GM19324 (cell line): ENCODE data around the gene TMEM134.
A peak's percentile ranks its signal among the peaks of the same experiment; 100 is the strongest.

Experiments used
- ATAC-seq: cut with Tn5 transposase; IDR thresholded peaks from one replicate; pipeline ENCODE4 v1.9.1; 2021; ENCODE audit warnings: mild to moderate bottlenecking, moderate library complexity; ENCODE audit not compliant: unreplicated experiment, low FRiP score

The TMEM134 gene

GRCh38 chr11:67463680-67464410 lies 5.2 kb downstream of the TMEM134 start:
- ATAC-seq: no peak

- no peak for ATAC-seq
These were observed 5.9 kb downstream of the TMEM134 start for GRCh38 chr11:67463186-67463585.

- ATAC-seq: no peak
These were observed 10.8 kb downstream of the TMEM134 start for GRCh38 chr11:67458266-67458665.

DNA sequence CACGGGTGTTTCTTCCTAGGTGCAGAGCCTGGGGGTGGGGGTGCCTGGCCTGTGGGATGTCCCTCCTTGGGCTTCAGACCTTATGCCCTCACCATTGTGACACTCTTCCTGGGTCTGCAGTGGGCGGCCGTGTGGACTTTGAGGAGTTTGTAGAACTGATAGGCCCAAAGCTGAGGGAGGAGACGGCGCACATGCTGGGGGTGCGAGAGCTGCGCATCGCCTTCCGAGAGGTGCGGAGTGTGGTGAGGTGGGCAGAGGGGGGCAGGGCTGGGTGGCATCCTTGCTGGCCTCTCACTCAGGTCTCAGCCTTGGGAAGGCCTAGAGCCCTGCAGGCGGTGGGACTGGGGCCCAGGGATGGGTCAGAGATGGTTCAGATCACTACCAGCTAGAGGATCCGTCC lies 11.6 kb downstream of the TMEM134 start:
- no peak for ATAC-seq

DNA sequence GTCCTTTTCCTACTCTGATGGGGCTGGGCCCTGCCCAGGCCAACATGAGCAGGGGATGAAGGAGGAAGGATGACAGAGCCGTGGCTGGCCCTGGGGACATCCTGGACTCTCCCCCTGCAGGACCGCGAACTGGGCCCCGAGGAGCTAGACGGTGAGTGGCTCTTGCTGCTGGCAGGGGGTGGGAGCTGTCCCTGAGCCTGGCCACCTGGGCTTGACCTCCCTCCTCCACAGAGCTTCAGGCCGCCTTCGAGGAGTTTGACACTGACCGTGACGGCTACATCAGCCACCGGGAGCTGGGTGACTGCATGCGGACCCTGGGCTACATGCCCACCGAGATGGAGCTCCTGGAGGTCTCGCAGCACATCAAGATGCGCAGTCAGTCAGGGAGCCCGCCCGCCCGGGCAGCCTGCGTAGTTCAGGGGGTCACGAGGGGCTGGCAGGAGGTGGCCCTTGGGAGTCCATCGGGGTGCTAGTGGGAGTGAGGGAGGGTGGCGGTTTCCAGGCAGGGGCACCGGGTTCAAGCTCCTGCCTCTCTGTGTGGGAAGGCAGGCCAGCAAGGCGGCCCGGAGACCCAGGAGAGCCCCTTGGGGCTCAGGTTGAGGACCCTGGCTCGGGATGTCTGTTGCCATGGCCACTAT lies 12.9 kb downstream of the TMEM134 start:
- no peak for ATAC-seq

GRCh38 chr11:67455054-67455453 lies 14.0 kb downstream of the TMEM134 start, which contains the start of gene CABP4:
TSS of gene CABP4 (plus strand) at chr11:67455354. CDS start at chr11:67455424, 70 bp downstream.
- ATAC-seq: no peak

- ATAC-seq: no peak
These were observed 15.0 kb downstream of the TMEM134 start for GRCh38 chr11:67453816-67454732.

DNA sequence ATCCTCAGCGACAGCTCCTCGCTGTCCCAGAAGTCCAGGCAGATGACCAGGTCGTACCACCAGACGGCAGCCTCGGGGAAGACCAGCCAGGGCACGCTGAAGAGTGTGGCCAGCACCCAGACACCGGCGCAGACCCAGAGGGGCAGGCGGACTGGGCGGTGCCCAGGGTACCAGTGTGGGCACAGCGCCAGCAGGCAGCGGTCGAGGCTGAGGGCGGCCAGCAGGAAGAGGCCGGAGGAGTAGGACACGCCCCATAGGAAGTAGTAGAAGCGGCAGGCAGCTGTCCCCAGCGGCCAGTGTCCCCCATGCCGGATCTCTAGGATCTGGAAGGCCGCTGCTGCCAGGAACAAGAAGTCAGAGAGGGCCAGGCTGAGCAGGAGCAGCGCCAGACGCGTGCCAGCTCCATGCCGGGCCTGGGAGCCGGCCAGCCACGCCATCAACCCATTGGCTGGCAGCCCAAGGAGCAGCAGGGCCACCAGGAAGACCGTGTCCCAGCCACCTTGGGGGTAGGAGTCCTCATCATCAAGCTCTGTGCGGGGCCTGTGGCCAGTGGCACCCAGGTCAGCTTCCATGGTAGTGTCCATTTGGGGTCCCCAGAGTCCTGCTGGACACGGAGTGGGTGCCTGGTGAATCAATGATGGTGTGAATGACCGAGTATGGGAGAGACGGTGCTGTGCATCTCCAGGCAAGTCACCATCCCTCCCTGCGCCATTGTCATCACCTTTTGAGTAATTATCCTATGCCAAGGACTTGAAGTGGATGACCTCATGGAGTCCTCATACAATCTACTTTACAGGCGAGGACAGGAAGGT lies 16.7 kb downstream of the TMEM134 start, which contains the start of gene GPR152:
Gene GPR152, minus strand, starts transcription at position 589 of the 812 bp plus-strand sequence. Its CDS starts 5 bp downstream, at position 584.
- ATAC-seq: no peak

DNA sequence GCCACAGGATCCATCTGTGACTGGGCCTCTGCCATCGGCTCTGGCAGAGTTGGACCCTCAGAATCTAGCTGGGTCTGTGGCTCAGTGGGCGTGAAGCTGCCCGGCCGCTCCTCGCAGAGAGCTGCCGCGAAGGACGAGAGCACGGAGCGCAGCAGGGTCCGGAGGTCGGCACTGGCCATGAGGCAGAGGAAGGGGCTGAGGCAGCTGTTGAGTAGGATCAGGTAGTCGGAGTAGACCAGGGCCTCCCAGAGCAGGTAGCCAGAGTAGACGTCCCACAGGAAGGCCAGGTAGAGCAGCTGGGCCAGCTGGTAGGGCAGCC lies 17.4 kb downstream of the TMEM134 start:
- ATAC-seq: no peak

DNA sequence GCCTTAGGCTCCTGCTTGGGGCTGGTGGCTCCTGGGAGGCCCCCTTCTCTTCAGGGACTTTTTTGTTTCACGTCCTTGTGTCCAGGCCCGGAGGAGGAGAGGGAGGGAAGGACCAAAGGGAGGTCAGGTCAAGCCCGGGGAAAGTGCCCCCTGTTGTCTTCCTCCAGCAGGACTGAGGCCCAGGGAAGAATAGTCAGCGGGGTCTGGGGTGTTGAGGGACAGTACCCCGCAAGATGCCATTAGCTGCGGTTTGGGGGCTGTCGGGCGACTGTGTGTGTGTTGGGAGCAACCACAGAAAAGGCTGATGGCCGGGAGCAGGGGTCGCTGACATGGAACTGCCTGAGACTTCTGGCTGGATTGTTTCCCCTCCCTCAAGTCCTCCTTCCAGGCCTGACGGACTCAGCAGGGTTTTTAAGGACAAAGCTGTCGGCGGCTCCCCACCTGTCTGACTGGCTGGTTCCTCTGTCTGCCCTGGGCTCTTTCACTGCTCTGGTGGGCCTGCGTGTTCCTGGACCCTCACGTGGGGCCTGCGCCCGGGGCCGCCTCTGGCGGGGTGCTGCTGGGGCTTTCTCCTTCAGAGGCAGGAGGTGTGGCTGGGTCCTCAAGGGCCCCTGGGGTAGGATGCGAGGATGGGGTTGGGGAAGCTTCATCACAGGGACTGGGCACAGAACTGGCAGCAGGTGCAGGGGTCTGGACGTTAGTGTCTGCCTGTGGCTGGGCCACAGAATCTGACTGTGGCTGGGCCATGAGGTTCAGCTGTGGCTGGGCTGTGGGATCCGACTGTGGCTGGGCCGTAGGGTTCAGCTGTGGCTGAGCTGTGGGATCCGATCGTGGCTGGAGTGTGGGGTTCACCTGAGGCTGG lies 18.0 kb downstream of the TMEM134 start:
- no peak for ATAC-seq

DNA sequence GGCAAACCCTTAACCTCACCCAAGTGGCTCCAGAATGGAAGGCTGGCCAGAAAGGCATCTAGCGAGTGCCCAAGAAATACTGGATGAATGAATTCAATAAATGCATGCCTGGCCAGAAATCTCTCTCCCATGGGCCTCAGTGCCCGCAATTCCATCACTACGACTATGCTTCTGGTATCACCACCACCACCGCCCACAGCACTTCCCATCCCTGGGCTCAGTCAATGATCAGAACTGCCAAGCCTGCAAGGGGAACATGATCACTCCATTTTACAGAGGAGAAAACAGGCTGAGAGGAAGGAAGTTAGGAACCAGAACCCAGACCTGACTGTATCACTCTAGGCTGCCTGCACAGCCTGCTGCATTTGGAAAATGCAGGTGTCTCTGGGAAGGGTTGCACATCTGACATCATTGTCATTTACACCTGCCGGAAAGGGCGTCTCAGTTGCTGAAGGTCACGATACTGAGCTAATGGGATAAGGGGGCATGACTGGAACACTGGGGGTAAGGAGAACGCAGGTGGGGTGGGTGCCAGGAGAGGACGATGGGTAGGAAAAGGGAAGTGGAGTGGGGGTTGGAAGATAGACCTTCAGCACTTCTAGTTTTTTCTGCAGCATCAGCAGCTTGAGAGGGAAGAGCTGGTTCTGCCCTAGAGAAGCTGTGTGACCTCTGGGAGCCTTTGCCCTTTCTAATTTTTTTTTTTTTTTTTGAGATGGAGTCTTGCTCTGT lies 19.8 kb downstream of the TMEM134 start:
- no peak for ATAC-seq

DNA sequence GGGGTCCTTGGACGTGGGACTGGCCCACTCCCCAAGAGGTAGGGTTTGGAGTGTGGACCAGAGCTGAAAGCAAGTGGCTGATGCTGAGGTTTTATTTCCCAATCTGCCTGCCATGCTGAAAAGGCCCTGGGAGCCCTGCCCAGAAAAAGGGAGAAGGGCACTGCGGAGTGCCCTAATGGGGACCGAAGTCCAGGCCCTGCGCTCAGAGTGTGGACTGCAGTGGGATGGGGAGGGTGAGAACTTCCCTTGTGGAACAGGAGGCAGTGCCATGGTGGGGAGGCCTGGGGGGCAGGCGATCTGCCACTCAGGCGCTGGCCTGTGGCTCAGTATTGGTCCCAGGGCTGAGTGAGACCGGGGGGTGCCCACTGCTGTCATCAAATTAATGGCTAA lies 20.8 kb downstream of the TMEM134 start:
- ATAC-seq: no peak

DNA sequence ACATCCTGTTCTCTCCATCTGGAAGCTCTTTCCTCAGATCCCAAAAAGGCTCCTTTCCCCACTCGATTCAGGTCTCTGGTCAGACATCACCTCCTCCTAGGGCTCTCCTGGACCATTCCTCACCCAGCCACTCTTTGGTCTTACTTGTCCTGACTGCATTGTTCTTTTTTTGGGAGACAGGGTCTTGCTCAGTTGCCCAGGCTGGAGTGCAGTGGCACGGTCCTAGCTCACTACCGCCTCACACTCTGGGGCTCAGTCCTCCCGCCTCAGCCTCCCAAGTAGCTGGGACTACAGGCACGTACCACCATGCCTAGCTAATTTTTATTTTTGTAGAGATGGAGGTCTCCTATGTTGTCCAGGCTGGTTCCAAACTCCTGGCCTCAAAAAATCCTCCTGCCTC lies 23.5 kb downstream of the TMEM134 start:
- ATAC-seq: no peak

GRCh38 chr11:67442504-67443404 lies 26.3 kb downstream of the TMEM134 start:
- peak; percentile 4 for ATAC-seq

- no peak for ATAC-seq
These were observed 27.2 kb downstream of the TMEM134 start for GRCh38 chr11:67441731-67442351.

- ATAC-seq: no peak
These were observed 27.9 kb downstream of the TMEM134 start for GRCh38 chr11:67441098-67441563.
